HG02840 (cell line): Measurements from ENCODE around the gene CLSTN1.
"Not testable (repeated sequence)": the region's sequence is repeated elsewhere in the genome, so short reads cannot be mapped to it uniquely, and the experiment has no call there.

Experiments used
- ATAC-seq: cut with Tn5 transposase; IDR thresholded peaks from one replicate; pipeline ENCODE4 v1.9.1; 2021; ENCODE audit warnings: mild to moderate bottlenecking, moderate library complexity, moderate number of reproducible peaks; ENCODE audit not compliant: unreplicated experiment, low FRiP score

The CLSTN1 gene

DNA sequence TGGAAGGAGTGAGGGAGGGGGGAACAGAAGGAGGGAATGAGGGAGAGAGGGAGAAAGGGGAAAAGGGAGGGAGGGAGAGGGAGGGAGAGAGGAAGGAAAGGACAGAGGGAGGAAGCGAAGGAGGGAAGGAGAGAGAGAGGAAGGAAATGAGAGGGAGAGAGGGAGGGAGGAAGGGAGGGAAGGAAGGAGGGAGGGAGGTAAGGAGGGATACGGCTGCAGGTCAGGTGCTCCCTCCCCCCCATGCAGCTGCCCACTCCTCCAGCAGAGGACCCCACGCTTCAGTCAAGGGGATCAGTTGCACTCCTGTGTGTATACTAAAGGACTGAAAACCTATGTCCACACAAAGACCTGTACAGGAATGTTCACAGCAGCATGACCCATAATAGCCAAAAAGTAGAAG, 54.8 kb downstream of the CLSTN1 start:
- no peak for ATAC-seq

DNA sequence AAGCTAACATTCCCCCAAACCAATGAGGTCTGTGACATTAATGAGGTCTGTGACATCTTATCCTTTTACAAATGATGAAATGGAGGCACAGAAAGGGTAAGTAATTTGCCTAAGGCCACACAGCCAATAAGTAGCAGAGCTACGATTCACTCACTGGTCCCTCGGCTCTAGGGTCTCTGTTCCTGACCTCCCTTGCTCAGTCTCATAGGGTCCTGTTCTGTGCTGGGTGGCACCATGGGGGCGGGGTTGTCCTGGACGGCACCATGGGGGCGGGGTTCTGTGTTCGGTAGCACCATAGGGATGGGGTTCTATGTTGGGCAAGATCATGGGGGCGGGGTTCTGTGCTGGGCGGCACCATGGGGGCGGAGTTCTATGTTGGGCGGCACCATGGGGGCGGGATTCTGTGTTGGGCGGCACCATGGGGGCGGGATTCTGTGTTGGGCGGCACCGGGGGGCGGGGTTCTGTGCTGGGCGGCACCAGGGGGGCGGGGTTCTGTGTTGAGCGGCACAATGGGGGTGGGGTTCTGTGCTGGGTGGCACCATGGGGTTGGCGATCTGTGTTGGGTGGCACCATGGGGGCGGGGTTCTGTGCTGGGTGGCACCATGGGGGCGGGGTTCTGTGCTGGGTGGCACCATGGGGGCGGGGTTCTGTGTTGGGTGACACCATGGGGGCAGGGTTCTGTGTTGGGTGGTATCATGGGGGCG, 55.6 kb downstream of the CLSTN1 start:
- ATAC-seq = no peak

DNA sequence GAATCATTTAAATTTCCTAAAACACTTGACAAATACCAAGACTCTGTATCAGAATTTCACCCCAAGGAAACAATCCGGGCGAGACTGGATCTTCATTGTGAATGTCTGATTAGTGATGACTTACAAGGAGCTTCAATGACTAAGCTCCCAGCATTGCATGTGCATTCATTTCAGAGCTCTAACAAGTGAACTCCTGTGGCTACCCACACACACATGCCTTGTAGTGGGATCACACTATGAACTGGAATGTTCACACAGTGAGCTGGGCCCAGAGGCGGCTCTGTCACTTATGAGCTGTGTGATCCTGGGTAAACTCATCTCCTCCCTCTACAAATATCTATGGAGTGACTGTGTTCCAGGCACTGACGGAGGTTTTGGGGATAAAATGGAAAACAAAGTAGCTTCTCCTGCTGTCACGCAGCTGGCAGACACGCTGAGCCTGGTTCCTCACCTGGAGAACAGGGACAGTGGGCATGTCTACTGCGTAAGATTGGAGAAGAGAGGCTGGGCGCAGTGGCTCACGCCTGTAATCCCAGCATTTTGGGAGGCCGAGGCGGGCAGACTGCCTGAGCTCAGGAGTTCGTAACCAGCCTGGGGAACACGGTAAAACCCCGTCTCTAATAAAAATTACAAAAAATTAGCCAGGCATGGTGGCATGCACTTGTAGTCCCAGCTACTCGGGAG, 56.9 kb downstream of the CLSTN1 start:
- no peak for ATAC-seq

DNA sequence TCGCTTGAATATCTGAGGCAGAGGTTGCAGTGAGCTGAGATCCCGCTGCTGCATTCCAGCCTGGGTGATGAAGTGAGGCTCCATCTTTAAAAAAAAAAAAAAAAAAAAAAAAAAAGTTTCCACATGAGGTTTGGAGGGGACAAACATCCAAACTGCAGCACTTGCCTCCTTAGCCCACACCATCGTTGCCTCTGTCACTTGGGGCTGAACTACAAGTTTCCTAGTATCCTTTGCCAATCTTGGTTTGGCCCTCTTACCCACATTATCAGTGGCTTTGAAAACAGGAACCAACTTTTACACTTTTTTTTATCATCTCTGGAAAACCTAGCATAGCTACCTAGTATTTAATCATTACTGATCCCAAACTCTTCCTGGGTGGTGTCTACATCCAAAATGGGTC, 59.2 kb downstream of the CLSTN1 start:
- no peak for ATAC-seq

DNA sequence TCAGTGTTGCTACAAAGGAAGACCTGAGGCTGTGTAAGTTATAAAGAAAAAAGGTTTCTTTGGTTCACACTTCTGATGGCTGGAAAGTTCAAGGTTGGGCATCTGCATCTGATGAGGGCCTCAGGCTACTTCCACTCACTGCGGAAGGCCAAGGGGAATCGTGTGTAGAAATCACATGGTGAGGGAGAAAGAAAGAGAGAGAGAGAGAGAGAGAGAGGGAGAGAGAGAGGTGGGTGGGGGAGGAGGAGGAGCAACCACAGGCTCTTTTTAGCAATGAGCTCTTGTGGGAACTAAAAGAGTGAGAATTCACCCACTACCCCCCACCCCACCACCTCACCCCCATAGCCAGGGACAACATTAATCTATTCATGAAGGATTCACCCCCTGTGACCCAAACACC, 59.9 kb downstream of the CLSTN1 start:
- ATAC-seq = no peak

DNA sequence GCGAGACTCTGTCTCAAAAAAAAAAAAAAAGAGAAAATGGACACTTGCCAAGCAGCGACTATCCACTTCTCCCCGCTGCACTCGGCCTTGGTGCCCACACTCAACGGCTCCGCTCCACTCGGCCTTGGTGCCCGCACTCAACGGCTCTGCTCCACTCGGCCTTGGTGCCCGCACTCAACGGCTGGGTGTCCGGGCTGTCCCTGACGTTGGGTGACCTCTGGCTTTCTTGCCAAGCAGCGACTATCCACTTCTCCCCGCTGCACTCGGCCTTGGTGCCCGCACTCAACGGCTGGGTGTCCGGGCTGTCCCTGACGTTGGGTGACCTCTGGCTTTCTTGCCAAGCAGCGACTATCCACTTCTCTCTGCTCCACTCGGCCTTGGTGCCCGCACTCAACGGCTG, 61.3 kb downstream of the CLSTN1 start:
- ATAC-seq = not testable (repeated sequence)

DNA sequence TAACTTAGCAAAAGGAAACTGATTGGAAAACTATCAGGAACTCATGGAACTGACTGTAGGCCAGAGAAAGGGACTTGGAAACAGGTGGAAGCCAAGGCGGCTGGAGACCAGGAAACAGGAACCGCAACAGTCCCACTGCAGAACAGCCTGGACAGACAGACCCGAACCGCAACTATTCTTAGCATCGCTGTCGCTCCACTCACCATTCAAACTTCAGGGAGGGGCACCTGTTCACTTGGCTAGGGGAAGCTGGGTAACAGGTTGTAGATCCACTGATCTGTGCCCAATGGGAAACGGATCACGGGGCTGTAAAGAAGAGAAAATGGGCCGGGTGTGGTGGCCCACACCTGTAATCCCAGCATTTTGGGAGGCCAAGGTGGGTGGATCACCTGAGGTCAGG, 61.9 kb downstream of the CLSTN1 start:
- no peak for ATAC-seq

DNA sequence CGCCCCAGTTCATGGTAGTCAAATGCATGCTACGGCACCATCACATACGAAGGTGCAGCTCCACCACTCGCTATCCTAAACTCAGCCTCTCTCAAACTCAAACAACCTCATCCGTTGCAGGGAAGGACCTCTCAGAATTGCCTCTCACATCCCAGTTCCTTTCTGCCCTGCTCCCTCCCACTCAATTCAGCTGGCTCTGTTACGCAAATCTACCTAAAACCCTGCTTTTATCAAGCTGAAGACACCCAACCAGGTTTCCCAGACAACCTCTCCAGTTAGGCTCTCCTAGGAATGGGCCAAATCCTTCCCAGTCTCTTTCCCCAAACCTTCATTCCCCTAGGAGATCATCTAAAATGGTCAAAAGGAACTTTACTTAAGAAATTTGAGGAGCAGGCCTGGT, 62.9 kb downstream of the CLSTN1 start:
- no peak for ATAC-seq

DNA sequence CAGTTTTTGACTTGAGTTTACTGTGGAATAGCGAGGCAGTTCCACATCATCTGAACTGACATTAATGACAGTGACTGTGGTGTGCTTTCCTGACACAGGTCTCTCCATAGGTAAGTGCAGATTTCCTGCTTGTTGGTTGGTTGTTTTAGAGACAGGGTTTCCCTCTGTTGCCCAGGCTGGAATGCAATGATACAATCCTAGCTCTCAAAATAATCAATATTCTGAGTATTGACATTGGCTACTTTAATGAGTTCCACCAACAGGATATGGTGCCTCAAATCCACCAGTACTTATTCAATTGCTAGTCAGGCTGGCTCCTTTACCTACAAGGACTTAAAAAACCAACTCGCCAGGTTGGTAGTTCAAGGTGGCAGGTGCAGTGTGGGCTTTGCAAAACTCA, 63.8 kb downstream of the CLSTN1 start:
- no peak for ATAC-seq

DNA sequence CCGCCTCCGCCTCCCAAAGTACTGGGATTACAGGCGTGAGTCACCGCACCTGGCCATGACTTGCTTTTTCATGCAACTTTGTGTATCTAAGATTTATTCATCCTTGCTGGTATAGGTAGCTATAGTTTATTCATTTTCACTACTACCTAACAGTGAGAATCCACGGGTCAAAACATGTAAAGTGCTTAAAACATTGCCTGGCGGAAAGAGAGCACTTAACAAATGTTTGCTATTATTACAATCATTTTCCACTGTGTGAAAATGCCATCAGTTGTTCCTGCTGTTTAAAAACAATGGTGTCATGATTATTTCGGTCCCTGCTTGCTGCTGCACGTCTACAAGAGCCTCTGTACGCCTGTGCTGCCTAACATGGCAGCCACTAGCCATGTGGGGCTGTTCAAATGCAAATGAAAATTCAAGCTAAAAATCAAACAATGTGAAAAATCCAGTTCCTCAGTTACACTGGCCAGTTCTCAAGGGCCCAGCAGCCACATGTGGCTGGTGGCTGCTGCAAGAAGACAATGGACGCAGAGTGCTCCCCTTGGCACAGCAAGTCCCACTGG, 65.1 kb downstream of the CLSTN1 start:
- no peak for ATAC-seq

DNA sequence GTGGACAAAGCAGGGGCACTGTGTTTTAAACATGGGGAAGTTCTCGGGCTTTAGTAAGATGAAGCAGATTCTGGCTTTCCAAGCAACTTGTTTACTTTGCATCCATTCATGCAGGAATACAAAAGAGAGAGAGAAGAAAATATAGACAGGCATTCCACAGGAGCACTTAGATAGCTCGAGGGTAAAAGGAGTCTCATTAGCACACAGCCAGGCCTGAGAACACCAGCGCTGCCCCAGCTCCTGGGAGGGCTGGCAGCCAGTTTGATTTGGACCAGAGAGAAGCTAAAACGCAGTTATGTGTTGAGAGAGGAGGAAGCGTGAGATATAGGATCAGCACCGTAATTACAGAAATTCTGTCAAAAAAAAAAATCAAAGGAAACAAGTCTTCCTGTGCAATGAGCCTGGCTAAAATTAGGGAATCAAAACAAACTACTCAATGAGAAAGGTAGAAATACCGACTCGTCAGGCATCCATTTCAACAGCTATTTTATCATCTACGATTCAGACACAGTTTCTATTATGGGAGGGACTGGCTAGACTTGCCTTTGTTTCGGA, 68.2 kb downstream of the CLSTN1 start:
- no peak for ATAC-seq

DNA sequence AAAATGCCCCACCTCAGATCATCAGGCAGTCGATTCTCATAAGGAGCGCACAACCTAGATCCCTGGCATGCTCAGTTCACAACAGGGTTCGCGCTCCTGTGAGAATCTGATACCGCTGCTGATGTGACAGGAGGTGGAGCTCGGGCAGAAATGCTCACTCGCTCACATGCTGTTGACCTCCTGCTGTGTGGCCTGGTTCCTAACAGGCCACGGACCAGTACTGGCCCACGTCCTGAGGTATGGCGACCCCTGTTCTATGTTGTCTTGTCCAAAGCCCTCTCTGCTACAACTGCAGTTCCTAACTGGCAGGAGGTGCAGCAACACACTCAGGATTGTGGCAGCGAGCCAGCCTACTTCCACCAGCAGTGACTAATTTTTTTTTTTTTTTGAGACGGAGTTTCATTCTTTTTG, 70.6 kb downstream of the CLSTN1 start:
- ATAC-seq = no peak

DNA sequence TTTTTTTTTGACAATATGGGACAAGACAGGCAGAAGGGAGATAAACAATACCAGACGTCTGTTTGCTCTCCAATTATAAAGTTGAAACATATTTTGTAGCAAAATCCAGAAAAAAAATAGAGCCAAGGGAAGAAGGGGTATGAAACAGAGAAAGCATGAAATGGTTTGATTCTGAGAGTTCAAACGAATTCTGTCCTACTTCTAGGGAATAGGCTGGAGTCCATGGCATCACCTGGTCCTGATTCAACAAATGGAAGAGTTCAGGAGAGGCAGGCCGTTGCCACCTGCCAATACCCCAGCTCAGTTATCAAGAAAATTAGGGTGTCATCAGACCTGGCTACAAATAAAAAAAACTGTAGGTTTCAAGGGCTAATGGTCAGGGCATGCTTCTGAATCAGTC, 71.8 kb downstream of the CLSTN1 start:
- ATAC-seq = no peak

DNA sequence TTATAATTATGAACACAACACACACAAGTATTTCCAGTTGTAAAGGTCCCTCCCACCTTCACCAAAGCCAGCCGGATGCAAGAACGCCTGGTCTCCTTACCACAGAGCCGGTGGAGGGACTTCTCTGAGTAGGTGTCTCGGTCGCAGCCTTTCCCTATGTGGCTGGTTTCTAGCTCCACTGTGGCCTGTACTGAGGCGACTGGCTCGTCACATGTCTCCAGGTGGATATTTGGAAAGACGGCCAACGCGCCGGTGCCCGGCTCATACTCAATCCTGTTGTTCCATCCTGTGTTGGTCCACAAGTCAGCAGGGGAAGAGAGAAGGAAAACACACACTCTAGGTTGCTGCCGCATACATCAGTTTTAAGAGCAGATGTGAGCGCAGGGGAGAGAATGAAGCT, 74.4 kb downstream of the CLSTN1 start:
- no peak for ATAC-seq

DNA sequence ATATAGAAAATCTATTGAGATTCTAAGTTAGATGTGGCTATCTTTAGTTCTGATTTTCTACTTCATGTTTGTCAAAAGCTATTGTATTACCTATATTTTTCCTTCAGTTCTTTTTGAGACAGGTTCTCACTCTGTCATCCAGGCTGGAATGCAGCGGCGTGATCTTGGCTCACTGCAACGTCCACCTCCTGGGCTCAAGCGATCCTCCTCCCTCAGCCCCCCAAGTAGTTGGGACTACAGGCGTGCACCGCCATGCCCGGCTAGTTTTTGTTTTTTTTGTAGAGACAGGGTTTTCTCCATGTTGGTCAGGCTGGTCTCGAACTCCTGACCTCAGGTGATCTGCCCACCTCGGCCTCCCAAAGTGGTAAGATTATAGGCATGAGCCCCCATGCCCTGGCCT, 75.4 kb downstream of the CLSTN1 start:
- ATAC-seq = not testable (repeated sequence)

DNA sequence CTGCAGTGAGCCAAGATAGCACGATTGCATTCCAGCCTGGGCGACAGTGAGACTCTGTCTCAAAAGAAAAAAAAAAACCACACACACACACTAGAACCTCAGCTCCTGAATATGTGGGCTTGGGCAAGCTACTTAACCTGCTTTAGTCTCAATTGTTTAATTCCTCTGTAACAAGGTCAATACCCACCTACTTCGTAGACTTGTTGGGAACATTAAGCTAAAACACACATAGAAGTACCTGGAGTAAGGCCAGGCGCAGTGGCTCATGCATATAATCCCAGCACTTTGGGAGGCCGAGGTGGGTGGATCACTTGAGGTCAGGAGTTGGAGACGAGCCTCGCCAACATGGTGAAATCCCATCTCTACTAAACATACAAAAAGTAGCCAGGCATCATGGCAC, 77.1 kb downstream of the CLSTN1 start:
- ATAC-seq = no peak

DNA sequence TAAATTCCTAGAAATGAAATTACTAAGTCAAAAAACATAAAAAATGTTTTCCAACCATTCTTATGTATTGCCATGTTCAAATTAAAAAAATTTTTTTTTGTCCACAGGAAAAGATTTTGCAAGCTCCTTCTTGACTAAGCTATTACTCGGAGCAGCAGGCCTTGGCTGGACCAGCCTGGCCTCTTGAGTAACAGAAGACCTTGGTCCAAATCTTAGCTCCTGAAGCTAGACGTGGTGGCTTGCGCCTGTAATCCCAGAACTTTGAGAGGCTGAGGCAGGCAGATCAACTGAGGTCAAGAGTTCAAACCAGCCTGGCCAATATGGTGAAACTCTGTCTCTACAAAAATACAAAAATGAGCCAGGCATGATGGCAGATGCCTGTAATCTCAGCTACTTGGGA, 77.6 kb downstream of the CLSTN1 start:
- ATAC-seq = no peak

DNA sequence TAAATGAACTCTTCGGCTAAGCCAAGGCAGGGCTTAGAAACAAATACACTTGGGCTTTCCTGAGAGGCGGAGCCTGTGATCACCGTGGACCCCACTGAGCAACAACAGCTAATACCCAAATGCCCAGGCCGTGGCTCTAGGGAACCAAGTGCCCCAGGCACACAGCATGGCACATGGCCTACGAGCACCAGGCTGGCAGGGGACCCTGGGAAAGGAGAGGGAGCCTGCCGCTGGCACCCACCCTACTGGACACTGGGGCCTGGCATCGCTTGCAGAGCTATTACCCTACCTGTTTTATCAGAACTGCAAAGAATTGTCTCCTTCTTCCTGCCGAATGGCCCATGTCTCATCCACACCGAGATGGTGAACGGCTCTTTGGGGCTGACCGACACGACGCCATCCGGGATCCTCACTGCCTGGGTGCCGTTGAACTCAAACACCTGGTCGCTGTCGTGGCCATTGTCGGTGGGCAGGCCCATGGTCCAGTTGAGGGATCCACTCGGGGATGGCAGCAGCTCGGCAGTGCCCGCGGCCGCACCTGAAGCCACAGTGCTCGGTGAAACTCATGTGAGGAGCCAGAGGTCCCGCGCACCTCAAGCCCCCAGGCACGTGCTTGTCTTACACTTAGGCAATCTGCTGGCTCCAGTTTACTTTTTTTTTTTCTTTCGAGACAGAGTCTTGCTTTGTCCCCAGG, 79.5 kb downstream of the CLSTN1 start:
- no peak for ATAC-seq

DNA sequence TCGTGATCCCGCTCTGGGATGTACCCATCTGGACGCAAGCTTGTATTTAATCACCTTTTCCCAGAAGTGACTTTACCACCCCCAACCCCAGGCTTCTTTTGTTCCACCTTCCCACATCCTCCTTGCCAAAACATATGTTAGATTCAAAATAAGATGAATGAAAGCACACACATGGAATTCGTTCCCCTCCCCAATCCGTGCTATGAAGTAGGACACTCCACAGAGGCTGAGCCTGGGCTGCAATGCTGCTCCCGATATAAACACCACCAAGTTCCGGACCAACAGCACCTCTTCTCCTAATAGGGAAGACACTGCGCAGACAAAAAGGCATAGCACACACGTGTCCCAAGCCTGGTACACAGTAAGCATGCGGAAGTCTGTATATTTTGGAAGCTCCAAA, 86.1 kb downstream of the CLSTN1 start:
- ATAC-seq = no peak

DNA sequence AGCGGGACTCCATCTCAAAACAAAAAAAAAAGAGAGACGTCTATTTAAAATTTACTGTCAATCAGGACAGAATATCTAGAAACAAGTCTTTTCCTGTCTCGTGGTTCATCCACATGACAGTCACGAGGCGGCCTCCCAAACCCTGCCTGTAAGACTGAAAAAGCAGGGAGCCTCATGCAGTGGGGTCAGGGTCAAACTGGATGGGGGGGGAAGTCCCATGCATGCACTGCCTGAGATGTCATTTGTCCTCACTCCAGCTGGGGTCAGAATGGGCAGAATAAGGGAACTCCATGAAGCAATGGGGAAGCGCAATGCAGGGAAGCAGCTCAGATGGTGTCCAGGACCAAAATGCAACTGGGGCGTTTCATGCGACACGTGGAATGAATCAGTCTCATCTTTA, 86.7 kb downstream of the CLSTN1 start:
- ATAC-seq = no peak

DNA sequence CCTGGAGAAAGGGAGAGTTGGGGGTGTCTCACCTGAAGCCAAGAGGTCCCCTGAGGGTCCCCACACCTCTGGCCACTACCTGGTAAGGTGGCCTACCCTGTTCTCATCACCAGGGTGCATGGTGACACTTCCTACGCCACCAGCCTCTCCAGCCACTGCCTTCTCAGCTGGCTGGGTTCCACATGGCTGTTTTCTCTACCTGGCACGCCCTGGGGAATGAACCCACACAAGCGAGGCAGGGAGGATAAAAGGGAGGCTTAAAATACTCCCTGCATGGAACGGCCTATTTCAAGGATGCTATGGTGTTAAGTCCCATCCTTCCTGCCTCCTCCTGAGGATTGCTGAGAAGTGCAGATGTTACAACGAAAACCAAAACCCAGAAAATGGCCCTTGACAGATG, 87.5 kb downstream of the CLSTN1 start:
- ATAC-seq = no peak
